AG04449 (cell line): ENCODE data around the gene CTPS2.
"Not testable (repeated sequence)": the region's sequence is repeated elsewhere in the genome, so short reads cannot be mapped to it uniquely, and the experiment has no call there.

Source experiments
- CTCF ChIA-PET: fragments of 350-600 bp; formaldehyde crosslinking; extraction: SDS; loops from one replicate; lab custom pipeline; 2021; ENCODE audit warnings: antibody characterized with exemption; lab: Yijun Ruan, JAX
- POLR2A ChIA-PET: fragments of 400-600, 350-600 bp; formaldehyde crosslinking; extraction: SDS; loops from one replicate; lab custom pipeline; 2020; ENCODE audit warnings: antibody characterized with exemption, inconsistent platforms; lab: Yijun Ruan, JAX
- DNase-seq: peaks from one replicate; pipeline ENCODE4 v3.0.0-alpha.2; 2010; ENCODE audit warnings: low read depth, low spot score
- H3K4me3 ChIP-seq: 2 replicates; pipeline ENCODE4 v1.5.1; 2011; ENCODE audit warnings: low read depth, mild to moderate bottlenecking, control low read depth, low read length
- CTCF ChIP-seq: IDR thresholded peaks from one replicate; pipeline ENCODE4 v1.5.1; 2011; ENCODE audit warnings: mild to moderate bottlenecking, moderate library complexity, low read length, control low read depth, inconsistent platforms; ENCODE audit not compliant: insufficient read depth; ENCODE audit errors: missing control alignments

CTPS2 gene

GRCh38 chrX:16712548-16713155, at the start of gene CTPS2:
CTPS2 (minus strand) TSS chrX:16712669; CDS start chrX:16702902, 9,767 bp downstream.
- ChIA-PET CTCF (no interaction called here), POLR2A (interaction anchor here (0.6 to 0.7 kb wide), 2 partner anchors 32 to 892 kb away, joined by 3 to 4 read pairs; no protein-coding TSS in a partner anchor)
- no peak for DNase-seq
- H3K4me3 ChIP-seq: peak within 1 kb of the TSS; percentile 65
- TF ChIP-seq CTCF: no peak

- H3K4me3 ChIP-seq, POLR2A ChIA-PET, CTCF ChIA-PET, DNase-seq: not testable (repeated sequence)
Observed at GRCh38 chrX:16761500-16761899, 49.0 kb upstream of the CTPS2 start.

GRCh38 chrX:16756724-16757123, 44.3 kb upstream of the CTPS2 start:
- TF ChIP-seq CTCF: no peak
- H3K4me3 ChIP-seq: no peak overlapping the region
- POLR2A ChIA-PET: no interaction called here
- CTCF ChIA-PET: interaction anchor here (0.8 kb wide), 1 partner anchor 9 kb away, joined by 3 read pairs; no protein-coding TSS in a partner anchor
- no peak for DNase-seq

GRCh38 chrX:16754019-16754418, 41.5 kb upstream of the CTPS2 start:
- no peak for DNase-seq
- no peak overlapping the region for H3K4me3 ChIP-seq
- ChIA-PET CTCF (interaction anchor here (1.0 kb wide), 1 partner anchor 15 kb away, joined by 4 read pairs; no protein-coding TSS in a partner anchor), POLR2A (no interaction called here)
- no peak for TF ChIP-seq CTCF

- ChIA-PET CTCF (no interaction called here), POLR2A (interaction anchor here (0.6 kb wide), 1 partner anchor 1185 kb away, joined by 3 read pairs; no protein-coding TSS in a partner anchor)
- TF ChIP-seq CTCF: no peak
- no peak for DNase-seq
- H3K4me3 ChIP-seq: no peak overlapping the region
Observed at GRCh38 chrX:16750136-16750535, 37.7 kb upstream of the CTPS2 start.

- POLR2A ChIA-PET: no interaction called here
- no peak overlapping the region for H3K4me3 ChIP-seq
- DNase-seq: no peak
- CTCF ChIA-PET: no interaction called here
- no peak for TF ChIP-seq CTCF
Observed at GRCh38 chrX:16748425-16748824, 36.0 kb upstream of the CTPS2 start.

GRCh38 chrX:16745659-16746058, 33.2 kb upstream of the CTPS2 start:
- POLR2A ChIA-PET: interaction anchor here (0.7 kb wide), 2 partner anchors 26 kb away, joined by 3 read pairs; partner anchors contain the start of gene SYAP1

More at GRCh38 chrX:16745659-16746058, 33.2 kb upstream of the CTPS2 start:
- TF ChIP-seq CTCF: no peak
- no peak for DNase-seq
- no peak overlapping the region for H3K4me3 ChIP-seq
- CTCF ChIA-PET: no interaction called here
